OCI-LY3 (cell line): ENCODE results near the gene ARHGAP25.

Source experiments
- H2AFZ ChIP-seq: fragments of 200-600, 300-600 bp; shearing (Covaris generic); 2 replicates; pipeline ENCODE4 v1.6.0; 2014; ENCODE audit warnings: antibody characterized with exemption, low read depth, low read length
- H3K27ac ChIP-seq: fragments of 200-600, 300-600 bp; sonication (generic); 2 replicates; pipeline ENCODE4 v1.5.1; 2014; ENCODE audit warnings: mild to moderate bottlenecking, low read length, moderate library complexity, mixed read lengths
- H3K27me3 ChIP-seq: fragments of 200-600, 300-600 bp; sonication (generic); 2 replicates; pipeline ENCODE4 v1.6.1; 2014; ENCODE audit warnings: low read depth, low read length, mixed read lengths
- H3K36me3 ChIP-seq: fragments of 200-600, 300-600 bp; sonication (generic); replicated peaks from 2 replicates; pipeline ENCODE3; 2014; ENCODE audit warnings: low read depth, low read length, mixed read lengths
- H3K4me1 ChIP-seq: fragments of 300-600, 200-600 bp; sonication (generic); 2 replicates; pipeline ENCODE4 v1.6.1; 2014; ENCODE audit warnings: low read length, mixed read lengths
- H3K4me2 ChIP-seq: fragments of 200-600, 300-600 bp; sonication (generic); 2 replicates; pipeline ENCODE4 v1.6.1; 2014; ENCODE audit warnings: low read length, mixed read lengths
- H3K4me3 ChIP-seq: fragments of 300-600, 200-600 bp; sonication (generic); 2 replicates; pipeline ENCODE4 v1.5.1; 2014; ENCODE audit warnings: antibody characterized with exemption, mild to moderate bottlenecking, low read length, moderate library complexity
- H3K79me2 ChIP-seq: fragments of 300-600, 200-600 bp; shearing (Covaris generic); 2 replicates; pipeline ENCODE4 v1.6.1; 2014; ENCODE audit warnings: mild to moderate bottlenecking, low read length, mixed read lengths
- H3K9ac ChIP-seq: fragments of 300-600, 200-600 bp; shearing (Covaris generic); 2 replicates; pipeline ENCODE4 v1.6.0; 2014; ENCODE audit warnings: mild to moderate bottlenecking, low read length, moderate library complexity
- H3K9me3 ChIP-seq: fragments of 200-600, 300-600 bp; shearing (Covaris generic); 2 replicates; pipeline ENCODE4 v1.6.1; 2014; ENCODE audit warnings: low read length, mixed read lengths; ENCODE audit not compliant: insufficient read depth
- H4K20me1 ChIP-seq: fragments of 200-600, 300-600 bp; sonication (generic); 2 replicates; pipeline ENCODE4 v1.6.1; 2016; ENCODE audit warnings: low read length, mixed read lengths; ENCODE audit not compliant: insufficient read depth
- EZH2phosphoT487 ChIP-seq: fragments of 200-600 bp; shearing (Covaris generic); IDR thresholded peaks from 2 replicates; pipeline ENCODE4 v1.6.1; 2018; ENCODE audit warnings: antibody characterized with exemption, mixed run types, low read depth
- TF ChIP-seq, protein P1 (sequence below): fragments of 200-600, 300-600 bp; sonication (generic); IDR thresholded peaks from 2 replicates; pipeline ENCODE4 v1.5.1; 2014; ENCODE audit warnings: antibody characterized with exemption, low read length, low read depth

The ARHGAP25 gene

DNA sequence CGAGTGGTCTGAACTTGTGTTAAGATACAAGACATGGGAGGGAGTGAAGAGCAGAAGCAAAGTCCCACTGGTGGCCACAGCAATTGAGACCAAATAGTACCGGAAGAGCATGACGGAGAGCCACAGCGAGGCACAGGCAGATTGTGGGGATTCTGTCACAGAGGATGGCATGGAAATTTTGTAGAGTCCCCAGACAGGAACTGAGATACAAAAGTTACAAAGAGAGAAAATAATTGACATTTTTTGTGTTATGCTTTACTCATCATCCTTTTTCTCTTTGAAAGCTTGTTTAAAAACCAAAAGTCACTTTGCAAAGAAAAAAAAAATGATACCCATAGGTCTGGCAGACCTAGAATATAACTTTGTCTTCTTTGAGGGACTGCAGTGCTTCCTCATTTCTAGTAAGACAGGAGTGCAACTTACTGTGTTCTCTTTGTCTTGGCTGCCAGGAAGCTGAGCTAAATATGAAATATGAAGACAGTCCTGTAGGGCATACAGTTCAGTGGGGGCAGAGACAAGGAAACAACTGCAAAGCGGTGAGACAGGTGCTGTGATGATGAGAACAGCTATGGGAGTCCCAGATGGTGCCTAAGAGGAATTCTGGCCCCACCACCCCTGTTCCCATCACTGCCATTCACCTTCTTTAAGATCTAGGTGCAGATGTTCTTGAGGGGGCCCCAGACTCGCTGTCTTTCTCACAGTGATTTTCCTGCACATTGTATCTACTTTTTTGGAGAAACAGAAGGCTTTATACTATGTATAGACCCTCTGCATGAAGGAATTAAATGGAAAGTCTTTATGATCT, 5.2 kb downstream of the ARHGAP25 start:
- no peaks in the 10 kb centered on the region for H3K27me3 ChIP-seq
- H3K4me2 ChIP-seq: peak overlapping the region; percentile 94
- TF ChIP-seq, protein P1, sequence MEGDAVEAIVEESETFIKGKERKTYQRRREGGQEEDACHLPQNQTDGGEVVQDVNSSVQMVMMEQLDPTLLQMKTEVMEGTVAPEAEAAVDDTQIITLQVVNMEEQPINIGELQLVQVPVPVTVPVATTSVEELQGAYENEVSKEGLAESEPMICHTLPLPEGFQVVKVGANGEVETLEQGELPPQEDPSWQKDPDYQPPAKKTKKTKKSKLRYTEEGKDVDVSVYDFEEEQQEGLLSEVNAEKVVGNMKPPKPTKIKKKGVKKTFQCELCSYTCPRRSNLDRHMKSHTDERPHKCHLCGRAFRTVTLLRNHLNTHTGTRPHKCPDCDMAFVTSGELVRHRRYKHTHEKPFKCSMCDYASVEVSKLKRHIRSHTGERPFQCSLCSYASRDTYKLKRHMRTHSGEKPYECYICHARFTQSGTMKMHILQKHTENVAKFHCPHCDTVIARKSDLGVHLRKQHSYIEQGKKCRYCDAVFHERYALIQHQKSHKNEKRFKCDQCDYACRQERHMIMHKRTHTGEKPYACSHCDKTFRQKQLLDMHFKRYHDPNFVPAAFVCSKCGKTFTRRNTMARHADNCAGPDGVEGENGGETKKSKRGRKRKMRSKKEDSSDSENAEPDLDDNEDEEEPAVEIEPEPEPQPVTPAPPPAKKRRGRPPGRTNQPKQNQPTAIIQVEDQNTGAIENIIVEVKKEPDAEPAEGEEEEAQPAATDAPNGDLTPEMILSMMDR: no peak
- TF ChIP-seq EZH2phosphoT487: no peak
- H3K9ac ChIP-seq: peak overlapping the region; percentile 96
- peak overlapping the region; percentile 88 for H3K4me3 ChIP-seq
- H3K79me2 ChIP-seq: peaks cover 100% of the 10 kb centered on the region
- H3K4me1 ChIP-seq: peaks cover 84% of the 10 kb centered on the region
- H3K9me3 ChIP-seq: no peaks in the 10 kb centered on the region
- H4K20me1 ChIP-seq: peaks cover 32% of the 10 kb centered on the region
- H3K27ac ChIP-seq: peak overlapping the region; percentile 98
- H2AFZ ChIP-seq: no peak overlapping the region
- H3K36me3 ChIP-seq: peaks cover 52% of the 10 kb centered on the region

DNA sequence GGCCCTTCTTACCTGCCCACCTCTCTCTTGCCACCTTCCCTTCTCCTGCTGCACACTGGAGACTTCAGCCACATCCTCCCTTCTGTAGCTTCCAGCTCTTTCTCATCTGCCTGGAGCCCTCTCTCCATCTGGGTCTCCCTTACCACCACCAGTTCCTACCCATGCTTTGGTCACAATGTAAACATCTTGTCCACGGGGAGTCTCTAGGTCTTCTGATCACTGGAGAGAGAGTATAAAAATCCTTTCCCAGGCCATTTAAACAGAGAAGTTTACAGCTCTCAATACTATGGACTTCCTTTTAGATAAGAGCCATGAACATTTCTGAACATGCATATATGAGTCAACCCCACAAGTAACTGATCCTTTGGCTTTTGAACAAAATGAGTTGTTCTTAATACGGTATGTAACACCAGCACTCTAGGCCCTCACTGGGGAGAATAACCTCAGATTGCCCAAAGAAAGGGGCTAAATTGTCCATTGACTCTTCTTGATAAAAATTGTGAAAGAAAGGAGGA, 5.8 kb downstream of the ARHGAP25 start:
- Histone ChIP-seq H3K4me2 (peak overlapping the region; percentile 94), H3K27ac (peak overlapping the region; percentile 98), H3K79me2 (peaks cover 100% of the 10 kb centered on the region), H3K4me3 (peak overlapping the region; percentile 88), H4K20me1 (peaks cover 38% of the 10 kb centered on the region), H3K36me3 (peaks cover 57% of the 10 kb centered on the region), H3K9me3 (no peaks in the 10 kb centered on the region), H3K9ac (peak overlapping the region; percentile 96), H2AFZ (no peak overlapping the region), H3K4me1 (peaks cover 91% of the 10 kb centered on the region), H3K27me3 (no peaks in the 10 kb centered on the region)
- TF ChIP-seq, protein P1: no peak
- TF ChIP-seq EZH2phosphoT487: no peak

DNA sequence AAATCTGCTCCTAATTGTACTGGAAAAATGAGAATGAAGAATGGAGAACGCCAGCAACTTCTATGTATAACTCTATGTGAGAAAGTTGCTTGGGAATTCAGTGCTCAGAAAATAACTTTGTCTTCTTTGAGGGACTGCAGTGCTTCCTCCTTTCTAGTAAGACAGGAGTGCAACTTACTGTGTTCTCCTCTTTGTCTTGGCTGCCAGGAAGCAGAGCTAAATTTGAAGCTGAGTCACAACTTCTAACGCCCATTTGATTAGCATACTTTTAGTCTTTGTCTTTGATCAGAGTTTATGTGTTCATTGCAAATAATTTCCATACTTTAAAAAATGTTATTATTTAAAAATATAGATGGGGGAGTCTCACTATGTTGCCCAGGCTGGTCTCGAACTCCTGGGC, 6.6 kb downstream of the ARHGAP25 start:
- peak overlapping the region; percentile 94 for H3K4me2 ChIP-seq
- peaks cover 98% of the 10 kb centered on the region for H3K4me1 ChIP-seq
- H3K4me3 ChIP-seq: peak overlapping the region; percentile 88
- H2AFZ ChIP-seq: no peak overlapping the region
- peaks cover 46% of the 10 kb centered on the region for H4K20me1 ChIP-seq
- TF ChIP-seq, protein P1: no peak
- no peak for TF ChIP-seq EZH2phosphoT487
- peak overlapping the region; percentile 98 for H3K27ac ChIP-seq
- H3K36me3 ChIP-seq: peaks cover 64% of the 10 kb centered on the region
- H3K27me3 ChIP-seq: no peaks in the 10 kb centered on the region
- peak overlapping the region; percentile 96 for H3K9ac ChIP-seq
- H3K79me2 ChIP-seq: peaks cover 100% of the 10 kb centered on the region
- no peaks in the 10 kb centered on the region for H3K9me3 ChIP-seq

DNA sequence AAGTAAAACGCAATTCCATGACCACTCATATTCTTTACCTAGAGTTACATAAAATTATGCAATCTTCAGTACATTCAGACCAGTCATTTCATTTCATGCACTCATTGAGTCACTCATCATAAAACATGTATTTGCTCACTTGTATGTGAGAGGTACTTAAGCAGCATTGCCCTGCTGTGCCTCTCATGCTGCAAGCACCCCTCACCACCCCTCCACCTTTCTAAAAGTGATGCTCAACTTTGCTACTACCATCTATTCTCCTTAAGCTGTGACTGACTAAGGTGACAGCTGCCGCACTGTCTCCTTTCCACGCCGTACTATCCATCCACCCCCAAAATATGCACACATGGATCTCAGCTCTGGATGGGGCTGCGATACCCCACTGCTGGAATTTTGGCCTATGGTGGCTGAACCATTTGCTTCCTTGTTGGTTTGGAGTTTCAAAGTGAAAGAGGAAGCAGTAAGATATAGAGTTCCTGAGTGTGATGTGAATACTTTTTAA, 7.2 kb downstream of the ARHGAP25 start:
- Histone ChIP-seq H3K4me1 (peaks cover 97% of the 10 kb centered on the region), H3K4me2 (peak overlapping the region; percentile 94)

More for the DNA sequence above, 7.2 kb downstream of the ARHGAP25 start:
- no peak for TF ChIP-seq EZH2phosphoT487
- TF ChIP-seq, protein P1: no peak
- H3K79me2 ChIP-seq: peaks cover 100% of the 10 kb centered on the region
- H3K9me3 ChIP-seq: no peaks in the 10 kb centered on the region
- H2AFZ ChIP-seq: no peak overlapping the region
- H3K4me3 ChIP-seq: peak overlapping the region; percentile 88
- H3K36me3 ChIP-seq: peaks cover 60% of the 10 kb centered on the region
- H3K27ac ChIP-seq: peak overlapping the region; percentile 98
- peaks cover 50% of the 10 kb centered on the region for H4K20me1 ChIP-seq
- H3K9ac ChIP-seq: peak overlapping the region; percentile 96
- H3K27me3 ChIP-seq: no peaks in the 10 kb centered on the region
